Activated T-cell treated with anti-CD3 and anti-CD28 coated beads for 48 hours (primary cell): Measurements from ENCODE around the gene DCST1.

Experiments used
- DNase-seq: peaks from one replicate; pipeline ENCODE4 v3.0.0-alpha.2; 2020; ENCODE audit warnings: low read depth

The DCST1 gene

DNA sequence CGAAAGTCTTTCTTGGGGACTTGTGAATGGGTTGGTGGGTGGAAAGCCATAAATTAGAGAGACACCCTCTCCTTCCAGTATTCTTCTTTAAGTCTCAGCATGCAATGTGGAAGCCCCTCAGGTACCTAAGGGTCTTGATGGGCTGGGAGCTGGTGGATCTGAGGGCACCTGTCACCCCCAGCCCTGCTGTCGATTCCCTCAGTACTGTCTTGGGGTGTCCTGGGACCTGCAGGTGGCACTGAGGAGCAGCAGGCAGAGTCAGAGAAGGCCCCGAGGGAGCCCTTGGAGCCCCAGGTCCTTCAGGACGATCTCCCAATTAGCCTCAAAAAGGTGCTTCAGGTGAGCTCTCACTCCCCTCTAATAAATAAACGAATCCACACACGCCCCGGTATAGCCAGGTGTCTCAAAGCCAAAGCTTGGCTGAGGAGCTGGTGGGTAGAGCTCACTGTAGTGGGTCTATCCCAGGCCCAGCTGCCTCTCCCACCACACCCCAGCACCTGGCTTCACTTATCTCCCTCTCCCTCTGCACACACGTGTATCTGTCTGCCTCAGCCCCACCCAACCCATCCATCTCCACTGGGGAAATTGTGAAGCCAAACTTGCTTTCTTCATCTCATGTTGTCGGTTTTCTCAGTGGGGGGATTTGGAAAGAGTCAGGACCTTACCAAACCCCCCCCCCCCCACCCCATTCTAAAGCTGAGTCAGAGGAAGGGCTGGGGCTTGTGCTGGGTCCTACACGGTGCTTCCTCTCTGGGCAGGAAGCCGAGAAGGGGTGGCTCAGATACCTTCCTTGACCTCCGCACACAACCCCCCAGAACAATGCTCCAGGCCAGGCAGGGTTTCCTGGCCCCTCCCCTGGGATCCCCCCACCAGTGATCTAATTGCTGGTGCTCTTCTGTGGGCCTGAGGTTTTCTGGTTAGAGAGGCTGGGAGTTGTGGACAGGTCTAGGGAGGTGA, 19.1 kb downstream of the DCST1 start:
- DNase-seq = no peak

DNA sequence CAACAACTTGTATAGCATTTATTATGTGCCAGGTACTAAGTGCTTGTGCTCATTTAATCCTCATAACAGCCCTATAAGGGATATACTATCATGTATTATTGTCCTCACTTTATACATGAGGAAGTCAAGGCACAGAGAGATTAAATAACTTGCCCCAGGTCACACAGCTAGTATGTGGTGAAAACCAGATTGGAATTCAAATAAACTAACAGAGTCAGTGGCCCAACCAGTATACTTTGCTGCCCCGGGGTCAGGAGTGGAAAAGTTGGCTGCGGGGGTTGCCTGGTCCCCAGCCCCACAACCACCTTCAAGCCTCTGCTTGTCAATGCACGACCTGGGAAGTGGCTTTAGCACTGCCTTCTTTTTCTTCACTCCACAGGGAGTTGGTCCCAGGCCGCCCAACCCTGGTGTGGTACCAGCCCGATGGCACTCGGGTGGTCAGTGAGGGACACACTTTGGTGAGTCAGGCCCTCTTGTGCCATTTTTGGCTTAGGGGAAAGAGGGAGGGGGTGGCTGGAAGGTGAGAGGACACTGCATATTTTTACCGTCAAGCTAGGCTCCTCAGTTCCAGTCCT, 20.0 kb downstream of the DCST1 start:
- no peak for DNase-seq

DNA sequence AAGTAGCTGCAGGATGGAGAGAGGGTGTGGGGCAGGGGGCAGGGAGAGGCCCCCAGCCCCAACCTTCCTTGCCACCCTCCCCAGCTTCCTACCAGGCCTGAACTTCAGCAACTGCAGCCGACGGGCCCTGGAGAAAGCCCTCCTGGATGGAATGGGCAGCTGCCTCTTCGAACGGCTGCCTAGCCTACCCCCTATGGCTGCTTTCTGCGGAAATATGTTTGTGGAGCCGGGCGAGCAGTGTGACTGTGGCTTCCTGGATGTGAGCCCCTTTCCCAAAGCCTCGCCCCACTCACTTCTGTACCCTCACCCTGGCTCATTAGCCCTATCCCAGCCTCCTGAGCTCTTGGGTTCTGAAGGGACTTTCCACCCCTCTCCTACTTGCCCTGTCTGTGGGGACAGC, 23.5 kb downstream of the DCST1 start:
- no peak for DNase-seq

DNA sequence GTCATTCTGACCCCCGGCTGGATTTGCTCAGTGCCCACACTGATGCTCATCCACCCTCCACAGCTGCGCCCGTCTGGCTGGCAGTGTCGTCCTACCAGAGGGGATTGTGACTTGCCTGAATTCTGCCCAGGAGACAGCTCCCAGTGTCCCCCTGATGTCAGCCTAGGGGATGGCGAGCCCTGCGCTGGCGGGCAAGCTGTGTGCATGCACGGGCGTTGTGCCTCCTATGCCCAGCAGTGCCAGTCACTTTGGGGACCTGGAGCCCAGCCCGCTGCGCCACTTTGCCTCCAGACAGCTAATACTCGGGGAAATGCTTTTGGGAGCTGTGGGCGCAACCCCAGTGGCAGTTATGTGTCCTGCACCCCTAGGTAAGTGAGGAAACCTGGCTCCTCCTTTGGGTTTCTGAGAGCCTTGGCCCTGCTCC, 24.2 kb downstream of the DCST1 start:
- DNase-seq = no peak

DNA sequence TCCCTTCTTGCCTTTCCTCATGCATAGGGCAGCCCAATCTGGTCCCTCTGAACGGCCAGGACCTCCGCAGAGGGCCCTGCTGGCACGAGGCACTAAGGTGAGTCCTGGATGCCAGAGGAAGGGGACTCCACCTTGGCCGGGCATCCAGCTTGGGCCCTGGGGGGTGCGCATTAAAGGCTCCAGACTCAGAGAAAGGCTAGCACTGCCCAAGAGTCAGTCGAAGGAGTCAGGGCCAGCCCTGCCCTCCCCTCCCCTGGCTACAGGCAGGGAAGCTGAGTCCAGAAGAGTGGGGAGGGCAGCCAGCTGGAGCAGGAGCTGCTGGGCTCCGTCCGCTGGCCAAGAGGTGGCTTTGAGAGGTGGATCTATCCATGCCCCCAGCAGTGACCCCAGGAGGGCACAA, 27.1 kb downstream of the DCST1 start:
- no peak for DNase-seq

DNA sequence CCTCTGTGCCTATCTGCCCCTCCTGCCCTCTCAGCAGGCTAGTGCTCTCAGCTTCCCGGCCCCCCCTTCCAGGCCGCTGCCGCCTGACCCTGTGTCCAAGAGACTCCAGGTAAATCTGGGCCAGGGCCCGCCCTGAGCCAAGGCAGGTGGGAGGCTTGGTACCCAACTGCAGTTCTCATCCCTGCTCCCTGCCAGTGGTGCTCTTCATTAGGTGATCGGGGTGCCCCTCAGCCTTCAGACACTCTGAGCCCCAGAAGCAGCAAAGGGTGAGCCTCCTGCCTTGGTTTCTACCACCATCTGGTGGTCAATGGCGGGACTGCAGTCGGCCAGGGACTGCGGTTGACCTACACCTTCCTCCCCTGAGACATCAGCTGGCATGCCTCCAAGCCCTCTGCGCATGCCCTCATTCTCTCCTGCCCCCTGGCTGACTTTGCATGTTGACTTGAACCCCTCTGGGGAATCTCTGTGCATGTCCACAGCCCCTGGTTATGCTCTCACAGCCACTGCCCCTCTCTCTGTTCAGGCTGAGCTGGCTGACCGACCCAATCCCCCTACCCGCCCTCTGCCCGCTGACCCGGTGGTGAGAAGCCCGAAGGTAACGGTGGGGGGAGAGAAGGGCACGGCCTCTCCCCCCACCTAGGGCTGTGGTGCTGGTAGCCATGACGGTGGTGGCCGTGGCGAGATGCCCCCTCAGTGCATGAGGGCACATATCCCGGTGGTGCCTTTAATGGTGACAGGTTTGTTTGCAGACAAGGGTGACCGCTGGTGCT, 27.9 kb downstream of the DCST1 start:
- DNase-seq = peak; percentile 91

DNA sequence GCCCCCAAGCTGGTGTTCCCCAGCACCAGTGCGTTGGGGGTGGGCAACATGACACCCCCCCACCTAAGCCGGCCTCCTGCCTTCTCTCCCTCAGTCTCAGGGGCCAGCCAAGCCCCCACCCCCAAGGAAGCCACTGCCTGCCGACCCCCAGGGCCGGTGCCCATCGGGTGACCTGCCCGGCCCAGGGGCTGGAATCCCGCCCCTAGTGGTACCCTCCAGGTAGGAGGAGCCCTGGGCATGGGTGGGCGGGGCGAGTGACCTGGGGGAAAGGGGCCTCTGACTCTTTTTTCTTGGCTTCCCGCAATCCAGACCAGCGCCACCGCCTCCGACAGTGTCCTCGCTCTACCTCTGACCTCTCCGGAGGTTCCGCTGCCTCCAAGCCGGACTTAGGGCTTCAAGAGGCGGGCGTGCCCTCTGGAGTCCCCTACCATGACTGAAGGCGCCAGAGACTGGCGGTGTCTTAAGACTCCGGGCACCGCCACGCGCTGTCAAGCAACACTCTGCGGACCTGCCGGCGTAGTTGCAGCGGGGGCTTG, 28.6 kb downstream of the DCST1 start:
- no peak for DNase-seq

DNA sequence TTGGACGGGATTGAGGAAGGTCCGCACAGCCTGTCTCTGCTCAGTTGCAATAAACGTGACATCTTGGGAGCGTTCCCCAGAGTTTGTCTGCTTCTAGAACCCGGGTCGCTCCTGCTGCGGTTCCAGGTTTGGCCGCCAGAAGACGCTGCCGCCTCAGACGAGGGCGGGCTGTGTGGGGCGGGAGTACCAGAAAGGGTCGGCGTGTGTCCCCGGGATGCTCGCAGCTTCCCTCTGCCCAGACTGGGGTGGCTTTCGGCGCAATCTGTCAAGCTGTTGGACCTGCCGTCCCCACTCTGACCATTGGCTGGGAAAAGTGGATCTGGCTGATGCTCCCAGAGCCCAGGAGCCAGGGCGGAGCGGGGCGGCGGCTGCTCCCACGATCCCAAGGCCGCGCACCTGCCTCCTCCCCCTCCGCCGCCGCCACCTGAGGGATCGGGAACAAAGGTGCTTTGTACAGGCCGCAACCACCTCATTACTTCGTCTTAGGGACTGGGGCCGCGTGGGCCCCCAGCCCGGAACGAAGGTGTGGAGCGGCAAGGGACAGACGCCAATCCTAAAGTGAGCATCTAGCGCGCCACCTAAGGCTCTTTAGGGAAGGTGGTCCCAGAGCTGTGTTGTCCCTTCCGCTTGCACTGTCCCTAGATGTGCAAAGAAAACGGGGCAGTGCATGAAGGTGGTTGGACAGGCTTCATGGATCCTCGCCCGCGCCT, 29.2 kb downstream of the DCST1 start:
- DNase-seq = peak; percentile 83

DNA sequence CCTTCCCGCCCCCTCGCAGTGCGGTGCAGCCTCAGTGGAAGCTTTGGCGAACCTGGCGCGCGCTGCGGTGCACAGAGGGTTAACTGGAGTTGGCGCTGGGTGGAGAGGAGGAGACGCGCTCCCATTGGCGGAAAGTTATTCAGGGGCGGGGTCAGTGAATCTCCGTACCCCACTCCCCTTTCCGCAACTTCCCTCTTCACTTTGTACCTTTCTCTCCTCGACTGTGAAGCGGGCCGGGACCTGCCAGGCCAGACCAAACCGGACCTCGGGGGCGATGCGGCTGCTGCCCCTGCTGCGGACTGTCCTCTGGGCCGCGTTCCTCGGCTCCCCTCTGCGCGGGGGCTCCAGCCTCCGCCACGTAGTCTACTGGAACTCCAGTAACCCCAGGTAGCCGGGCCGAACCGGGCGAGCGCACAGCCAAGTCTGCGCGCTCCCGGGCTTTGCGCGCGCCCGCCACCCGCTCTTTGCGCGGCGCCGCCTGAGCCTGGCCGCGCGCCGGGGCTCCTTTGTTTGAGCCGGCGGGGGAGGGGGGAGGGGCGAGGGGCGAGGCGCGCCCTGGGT, 30.0 kb downstream of the DCST1 start, which contains the start of gene EFNA4:
Gene EFNA4 (plus strand): TSS at position 191 of the 561 bp plus-strand sequence. CDS start 84 bp downstream, at position 275.
- DNase-seq = peak; percentile 78

DNA sequence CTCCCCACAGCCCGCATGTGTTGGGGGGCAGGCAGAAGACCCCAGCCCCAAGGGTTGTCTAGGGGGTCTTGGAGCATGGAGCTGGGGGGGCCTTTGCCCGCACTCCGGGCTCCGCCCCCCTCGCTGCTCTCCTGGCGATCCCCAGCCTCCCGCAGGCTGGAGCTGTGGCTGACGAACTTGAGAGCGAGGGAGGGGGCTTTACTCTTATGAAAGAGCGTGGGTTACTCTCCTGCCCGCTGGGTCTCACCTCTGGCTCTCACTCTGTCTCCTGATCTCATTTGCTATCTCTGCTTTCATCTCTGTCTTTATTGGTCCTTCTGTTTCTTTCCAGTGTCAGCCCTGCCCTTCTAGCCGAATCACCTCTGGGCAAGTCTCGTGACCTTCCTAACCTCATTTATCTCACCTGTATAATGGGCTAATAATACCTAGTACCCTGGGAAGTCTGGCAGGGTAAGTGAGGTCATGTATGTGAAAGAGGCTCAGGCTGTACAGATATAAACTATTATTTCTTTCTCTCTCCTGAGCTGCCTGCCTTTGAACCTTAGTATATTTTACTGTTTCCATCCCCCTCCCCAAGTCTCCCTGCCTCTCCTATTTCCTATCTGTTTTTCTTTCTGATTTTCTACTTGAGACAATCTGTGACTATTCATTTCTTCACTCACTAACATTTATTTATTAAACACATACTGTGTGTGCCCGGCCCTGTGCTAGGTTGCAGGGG, 30.6 kb downstream of the DCST1 start:
- DNase-seq = no peak

DNA sequence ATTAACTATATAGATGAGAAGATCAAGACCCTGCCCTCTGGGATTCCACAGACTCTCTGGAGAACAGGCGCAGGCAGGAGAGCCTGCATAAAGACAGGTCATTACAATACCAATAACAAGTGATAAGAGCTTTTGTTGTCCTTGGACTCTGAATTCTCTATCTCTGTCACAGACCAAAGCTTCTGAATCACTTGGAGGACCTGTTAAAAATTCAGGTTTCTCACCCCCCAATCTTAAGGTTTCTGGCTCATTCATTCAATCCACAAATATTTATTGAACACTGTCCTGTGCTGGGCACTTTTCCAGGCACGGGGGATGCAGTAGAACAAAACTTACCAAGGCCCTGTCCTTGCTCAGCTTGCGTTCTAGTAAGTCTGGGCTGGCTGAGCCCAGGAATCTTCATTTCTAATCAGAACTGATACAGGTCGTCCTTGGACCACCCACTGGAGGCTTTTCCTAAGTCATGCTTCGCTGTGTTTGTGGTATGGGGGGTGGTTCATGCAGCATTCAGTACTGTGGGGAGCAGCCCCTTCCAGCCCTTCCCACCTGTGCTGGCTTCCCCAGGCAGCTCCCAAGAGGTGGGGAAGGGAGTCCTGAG, 31.3 kb downstream of the DCST1 start:
- no peak for DNase-seq

DNA sequence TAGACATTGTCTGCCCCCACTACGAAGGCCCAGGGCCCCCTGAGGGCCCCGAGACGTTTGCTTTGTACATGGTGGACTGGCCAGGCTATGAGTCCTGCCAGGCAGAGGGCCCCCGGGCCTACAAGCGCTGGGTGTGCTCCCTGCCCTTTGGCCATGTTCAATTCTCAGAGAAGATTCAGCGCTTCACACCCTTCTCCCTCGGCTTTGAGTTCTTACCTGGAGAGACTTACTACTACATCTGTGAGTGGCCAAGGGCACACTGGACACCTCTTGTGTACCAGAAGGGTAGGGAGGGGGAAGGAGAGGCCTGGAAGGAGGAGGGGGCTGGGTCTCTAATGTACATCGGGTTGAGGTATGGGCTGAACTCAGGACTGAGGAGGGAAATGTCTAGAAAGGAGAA, 33.2 kb downstream of the DCST1 start:
- DNase-seq = no peak

DNA sequence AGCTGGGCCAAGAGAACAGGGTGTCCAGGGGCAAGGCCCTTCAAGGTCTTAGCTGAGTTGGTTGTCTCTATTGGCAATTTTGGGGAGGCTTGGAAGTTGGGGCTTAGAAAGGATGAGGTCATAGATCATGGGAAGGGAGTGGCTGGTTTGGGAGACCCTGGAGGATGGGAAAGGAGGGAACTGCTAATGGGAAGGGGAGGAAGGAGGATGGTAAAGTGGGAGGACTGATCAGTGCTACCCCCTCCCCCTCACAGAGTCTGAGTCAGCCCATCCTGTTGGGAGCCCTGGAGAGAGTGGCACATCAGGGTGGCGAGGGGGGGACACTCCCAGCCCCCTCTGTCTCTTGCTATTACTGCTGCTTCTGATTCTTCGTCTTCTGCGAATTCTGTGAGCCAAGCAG, 35.0 kb downstream of the DCST1 start:
- no peak for DNase-seq

DNA sequence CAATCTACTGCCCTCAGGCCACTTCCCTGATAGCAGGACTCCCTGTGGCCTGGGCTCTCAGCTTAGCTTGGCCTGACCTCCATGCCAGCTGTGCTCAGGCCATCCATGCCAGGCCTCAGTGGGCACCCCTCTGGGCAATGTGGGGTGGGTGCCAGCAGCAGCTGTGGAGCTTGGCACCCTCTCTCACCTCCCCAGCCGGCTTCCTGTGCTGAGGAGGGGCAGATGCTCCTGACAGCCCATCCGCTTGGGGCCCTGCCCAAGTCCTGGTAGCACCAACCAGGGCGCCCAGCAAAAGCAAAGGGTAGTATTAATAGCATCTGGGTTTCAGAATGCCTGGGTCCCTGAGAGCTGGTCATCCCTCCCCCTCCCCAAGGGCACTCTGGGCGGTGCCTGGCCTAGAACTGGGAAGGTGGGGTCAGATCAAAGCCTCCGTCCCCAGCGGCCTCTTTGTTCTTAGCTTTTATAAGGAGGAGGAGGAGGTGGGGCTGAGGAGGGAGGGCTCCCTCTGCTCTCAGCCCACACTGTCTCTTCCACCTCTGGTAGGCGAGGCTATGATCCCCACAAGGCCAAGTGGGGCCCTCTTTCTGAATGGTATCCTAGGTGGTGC, 36.0 kb downstream of the DCST1 start:
- no peak for DNase-seq

DNA sequence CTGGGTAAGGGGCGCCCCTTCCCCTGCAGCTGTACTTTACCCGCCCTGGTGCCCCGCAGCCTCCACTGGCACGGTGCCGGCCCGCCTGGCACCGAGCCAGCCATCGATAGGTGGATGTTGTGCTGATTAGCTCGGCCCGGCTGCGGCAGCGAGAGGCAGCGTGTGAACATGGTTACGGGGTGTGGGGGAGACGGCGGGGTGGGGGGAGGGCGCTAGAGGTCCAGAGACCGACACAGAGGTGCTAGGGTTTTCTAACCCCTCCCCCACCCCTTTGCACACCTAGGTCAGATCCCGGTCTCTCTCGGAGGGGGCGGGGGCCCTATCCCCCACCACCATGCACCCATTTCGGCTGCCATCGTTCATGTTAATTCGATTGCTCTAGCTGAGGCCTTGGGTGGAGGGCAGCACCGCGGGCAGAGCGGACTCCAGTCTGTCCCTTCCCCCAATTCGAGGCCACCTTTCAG, 36.6 kb downstream of the DCST1 start:
- no peak for DNase-seq

DNA sequence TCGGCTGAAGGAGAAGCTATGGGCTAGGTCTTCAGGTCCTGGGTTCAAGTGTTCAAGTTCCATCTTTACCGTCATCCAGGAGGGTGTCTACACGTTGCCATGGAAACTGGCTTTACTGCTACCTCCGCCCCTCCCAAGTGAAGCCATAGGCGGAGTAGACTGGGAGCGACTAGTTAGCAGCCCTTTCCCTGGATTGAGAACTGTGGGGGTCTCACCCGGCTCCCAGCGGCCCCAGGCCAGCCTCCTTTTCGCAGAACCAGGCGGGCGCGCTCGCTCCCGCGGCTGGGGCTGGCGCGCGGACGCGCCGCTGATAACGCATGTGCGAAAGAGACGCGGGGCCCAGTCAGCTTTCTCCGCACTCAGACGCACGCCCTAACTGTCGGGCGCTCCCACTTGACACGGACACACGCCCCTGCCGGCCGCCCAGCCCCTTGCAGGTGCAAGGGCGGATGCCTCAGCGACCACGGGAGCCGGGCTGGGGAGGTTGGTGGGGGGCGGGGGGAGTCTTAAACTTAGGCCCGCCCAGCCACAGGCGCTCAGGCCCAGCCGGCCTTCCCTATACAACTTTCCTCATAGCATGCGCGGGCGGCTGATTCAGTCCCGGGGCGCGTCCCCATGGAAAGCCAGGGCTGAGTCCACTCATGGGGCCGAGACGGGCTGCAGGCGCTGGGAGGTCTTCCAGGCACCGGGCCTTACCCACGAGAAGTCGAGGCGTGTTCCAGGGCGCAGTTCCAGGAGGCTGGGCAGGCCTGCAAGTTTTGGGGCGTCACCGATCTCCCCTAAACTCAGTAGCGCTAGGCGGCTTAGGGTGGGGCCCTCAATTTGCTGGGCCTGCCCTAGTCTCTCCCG, 37.3 kb downstream of the DCST1 start:
- DNase-seq = peak; percentile 73

DNA sequence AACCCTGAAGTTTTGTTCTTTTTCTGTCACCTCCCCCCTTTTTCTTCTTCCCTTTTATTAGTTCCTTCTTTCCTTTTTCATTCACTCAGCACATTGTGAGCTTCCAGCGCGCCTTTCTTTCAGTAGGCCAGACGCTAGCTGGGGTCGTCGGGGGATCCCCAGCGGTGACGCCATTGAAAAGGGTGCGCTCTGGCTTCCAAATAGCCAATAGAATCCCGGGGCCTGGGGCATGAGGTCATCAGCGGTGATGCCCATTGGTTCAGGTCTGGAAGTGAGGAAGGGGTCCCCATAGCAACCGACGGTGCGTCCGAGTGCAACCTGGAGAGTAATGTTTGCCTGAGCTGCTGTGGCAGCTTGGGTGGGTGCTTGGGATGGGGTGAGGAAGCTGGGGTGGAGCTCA, 38.1 kb downstream of the DCST1 start:
- DNase-seq = no peak

DNA sequence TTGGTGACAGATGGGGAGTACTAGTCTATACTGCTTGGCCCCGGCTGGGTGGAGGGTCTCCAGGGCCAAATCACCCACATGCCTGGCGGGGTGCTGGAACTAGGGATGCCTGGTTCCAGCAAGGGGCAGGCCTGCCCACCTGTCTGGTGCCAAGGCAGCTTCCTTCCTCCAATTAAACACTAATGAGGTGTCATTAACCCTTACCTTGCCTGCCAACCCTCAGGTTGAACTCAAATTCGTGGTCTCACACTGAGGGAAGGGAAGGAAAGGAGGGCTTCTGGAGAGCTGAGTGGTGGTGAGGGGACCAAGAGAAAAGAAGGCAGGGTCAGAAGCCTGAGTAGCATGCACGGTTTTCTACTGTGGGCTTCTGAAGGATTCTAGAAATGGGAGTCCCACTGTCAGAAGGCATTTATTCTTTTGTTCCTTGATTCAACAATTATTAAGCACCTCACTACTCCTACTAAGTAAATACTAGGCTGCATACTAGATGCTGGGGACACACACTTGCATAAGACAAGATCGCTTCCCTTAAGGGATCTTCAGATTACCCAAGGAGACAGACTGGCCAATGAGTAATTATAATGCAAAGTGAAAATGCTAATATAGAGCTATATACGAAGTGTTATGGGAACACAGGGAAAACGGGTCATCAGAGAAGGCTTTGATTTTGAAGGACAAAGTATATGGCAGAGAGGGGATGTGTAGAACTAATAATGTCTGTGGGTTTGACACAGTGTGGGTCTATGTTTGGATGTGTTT, 39.1 kb downstream of the DCST1 start:
- DNase-seq = no peak
